Colon (tissue), 2 donors: Measurements from ENCODE around the gene KBTBD13.
"Not testable (repeated sequence)": the region's sequence is repeated elsewhere in the genome, so short reads cannot be mapped to it uniquely, and the experiment has no call there.

Experiments
- FAIRE-seq: peaks from 2 replicates; lab custom pipeline; 2012; peaks lifted over from hg19 to GRCh38; lab: Jason Lieb, UNC
- donor health status: control.
- donor health status: control.

Gene KBTBD13

GRCh38 chr15:65089206-65089824 lies 12.8 kb downstream of the KBTBD13 start:
- no peak for FAIRE-seq

GRCh38 chr15:65091946-65092770 lies 15.6 kb downstream of the KBTBD13 start:
- FAIRE-seq, result no peak

- no peak for FAIRE-seq
Observed at GRCh38 chr15:65092911-65093792, 16.6 kb downstream of the KBTBD13 start.

GRCh38 chr15:65093793-65094170 lies 17.2 kb downstream of the KBTBD13 start:
- not testable (repeated sequence) for FAIRE-seq

GRCh38 chr15:65094294-65094995 lies 17.9 kb downstream of the KBTBD13 start:
- FAIRE-seq, result no peak

- FAIRE-seq, result no peak
Observed at GRCh38 chr15:65095011-65095746, 18.6 kb downstream of the KBTBD13 start.

- FAIRE-seq, result no peak
Observed at GRCh38 chr15:65095747-65096104, 19.2 kb downstream of the KBTBD13 start.

GRCh38 chr15:65096481-65097385 lies 20.2 kb downstream of the KBTBD13 start:
- FAIRE-seq, result no peak

GRCh38 chr15:65097651-65098263 lies 21.2 kb downstream of the KBTBD13 start:
- FAIRE-seq, result no peak

GRCh38 chr15:65099336-65099735 lies 22.8 kb downstream of the KBTBD13 start:
- no peak for FAIRE-seq

- FAIRE-seq, result not testable (repeated sequence)
Observed at GRCh38 chr15:65099801-65100200, 23.3 kb downstream of the KBTBD13 start.

- FAIRE-seq, result no peak
Observed at GRCh38 chr15:65100442-65100841, 23.9 kb downstream of the KBTBD13 start.

- FAIRE-seq, result no peak
Observed at GRCh38 chr15:65101411-65101890, 24.9 kb downstream of the KBTBD13 start.

- FAIRE-seq, result no peak
Observed at GRCh38 chr15:65101891-65102708, 25.6 kb downstream of the KBTBD13 start.

- FAIRE-seq, result no peak
Observed at GRCh38 chr15:65102912-65103311, 26.4 kb downstream of the KBTBD13 start.

- no peak for FAIRE-seq
Observed at GRCh38 chr15:65105038-65105437, 28.5 kb downstream of the KBTBD13 start.

- no peak for FAIRE-seq
Observed at GRCh38 chr15:65106011-65106590, 29.6 kb downstream of the KBTBD13 start.

GRCh38 chr15:65110676-65111292 lies 34.2 kb downstream of the KBTBD13 start:
- no peak for FAIRE-seq
